K562 (cell line): Measurements from ENCODE around the gene GPATCH4. TPM values are rescaled to one million over a fixed set of nuclear protein-coding genes. Genes with fewer than 3 reads are reported as not detected.
A peak's percentile ranks its signal among the peaks of the same experiment; 100 is the strongest.

ENCODE experiments used
- GATAD2A ChIP-seq: fragments of 450-650 bp; IDR thresholded peaks from 2 replicates; pipeline ENCODE4 v1.6.1; 2017
- KAT8 ChIP-seq: fragments of 450-650 bp; IDR thresholded peaks from 2 replicates; pipeline ENCODE4 v1.6.1; 2016; ENCODE audit warnings: low read depth, mild to moderate bottlenecking
- MEF2A ChIP-seq: IDR thresholded peaks from 2 replicates; pipeline ENCODE4 v1.6.1; 2011; ENCODE audit warnings: low read depth, mild to moderate bottlenecking, low read length, moderate library complexity; ENCODE audit not compliant: control insufficient read depth
- MEF2D ChIP-seq: conservative IDR thresholded peaks from 2 replicates; pipeline ENCODE4 v1.6.1; 2016; ENCODE audit warnings: low read depth, missing genetic modification characterization, missing compliant biosample characterization
- NCOA2 ChIP-seq, 2 experiments: fragments of 450-650 bp; IDR thresholded peaks; 2 replicates each; pipeline ENCODE4 v1.6.1; 2018; ENCODE audit warnings: mild to moderate bottlenecking in 2 of 2, moderate library complexity in 1 of 2; ENCODE audit not compliant: partially characterized antibody in 2 of 2
- NR3C1 ChIP-seq: sonication (generic); formaldehyde crosslinking; IDR thresholded peaks from 2 replicates; pipeline ENCODE4 v1.8.1; 2022; ENCODE audit warnings: missing genetic modification reagents
- NR4A1 ChIP-seq, 2 experiments: fragments of 250-450 bp in 1 of 2; fragments of 450-650 bp in 1 of 2; sonication (Bioruptor Pico) in 1 of 2; IDR thresholded peaks; 2 replicates each; pipeline versions ENCODE4 v1.4.0 to v1.6.1; 2016 to 2020; ENCODE audit warnings: mild to moderate bottlenecking in 2 of 2, missing compliant biosample characterization in 1 of 2, missing genetic modification characterization in 1 of 2, moderate library complexity in 1 of 2
- RBM34 ChIP-seq: fragments of 200-400 bp; formaldehyde crosslinking; IDR thresholded peaks from 2 replicates; pipeline ENCODE4 v1.6.1; 2018; ENCODE audit warnings: low read length, borderline replicate concordance; ENCODE audit not compliant: insufficient read depth
- SMAD1 ChIP-seq: fragments of 150-350 bp; IDR thresholded peaks from 2 replicates; pipeline ENCODE4 v1.6.1; 2014; ENCODE audit warnings: low read length, low read depth; ENCODE audit not compliant: partially characterized antibody
- SMAD2 ChIP-seq: fragments of 150-350 bp; IDR thresholded peaks from 2 replicates; pipeline ENCODE4 v1.6.1; 2014; ENCODE audit warnings: low read depth, mild to moderate bottlenecking, low read length
- TAF15 ChIP-seq: fragments of 200-400 bp; formaldehyde crosslinking; IDR thresholded peaks from 2 replicates; pipeline ENCODE4 v1.6.1; 2017; ENCODE audit warnings: mild to moderate bottlenecking, low read depth, low read length, moderate library complexity
- ZNF347 ChIP-seq: fragments of 450-650 bp; formaldehyde crosslinking; IDR thresholded peaks from 2 replicates; pipeline ENCODE4 v1.4.0; 2020; ENCODE audit warnings: low read depth, mild to moderate bottlenecking, moderate library complexity
- ZNF830 ChIP-seq: fragments of 250-450 bp; sonication (Bioruptor Pico); IDR thresholded peaks from 2 replicates; pipeline ENCODE4 v1.5.0; 2021; ENCODE audit warnings: mild to moderate bottlenecking
- polyA plus RNA-seq, 8 experiments: library from polyadenylated mRNA; depleted of rRNA in 4 of 8; stranded (reverse) in 5 of 8; unstranded in 3 of 8; fragments of >200 nt; fragmentation: Nextera tagmentation in 2 of 8; fragmentation: Illumina TruSeq in 1 of 8; extraction: Ambion mirVana in 2 of 8; extraction: Trizol in 1 of 8; gene quantifications; 2 replicates each; pipeline versions ENCODE4 v1.2.1 to v1.2.3, GENCODE V29; 2011 to 2014; ENCODE audit warnings: inconsistent platforms in 1 of 8, missing spikeins in 1 of 8
- total RNA-seq, 7 experiments: library from RNA; depleted of rRNA in 6 of 7; stranded (reverse); fragments of >200 nt in 6 of 7; fragmentation: Illumina TruSeq in 2 of 7; extraction: Trizol in 2 of 7; gene quantifications; 2 replicates each; pipeline versions ENCODE4 v1.2.1 to v1.2.3, GENCODE V29; 2011 to 2021; ENCODE audit warnings: low replicate concordance in 1 of 7
- TF ChIP-seq, protein P1 (sequence below): fragments of 450-650 bp; formaldehyde crosslinking; IDR thresholded peaks from 2 replicates; pipeline ENCODE4 v1.4.0; 2022; ENCODE audit warnings: missing genetic modification characterization
- TF ChIP-seq, protein P2 (sequence below): fragments of 450-650 bp; IDR thresholded peaks from 2 replicates; pipeline ENCODE4 v1.6.1; 2016; ENCODE audit warnings: low read depth, mild to moderate bottlenecking, moderate library complexity
- TF ChIP-seq, protein P3 (sequence below): fragments of 250-450 bp; sonication (Bioruptor Pico); IDR thresholded peaks from 2 replicates; pipeline ENCODE4 v1.8.0; 2021; ENCODE audit warnings: mild to moderate bottlenecking, moderate library complexity
- TF ChIP-seq, protein P4 (sequence below), 2 experiments: fragments of 450-650 bp; IDR thresholded peaks; 2 replicates each; pipeline ENCODE4 v1.6.1; 2016
- TF ChIP-seq, protein P5 (sequence below): sonication (generic); formaldehyde crosslinking; IDR thresholded peaks from 2 replicates; pipeline ENCODE4 v1.8.1; 2022; ENCODE audit warnings: missing genetic modification reagents
- TF ChIP-seq, protein P6 (sequence below): fragments of 250-450 bp; sonication (Bioruptor Pico); IDR thresholded peaks from 2 replicates; pipeline ENCODE4 v1.8.0; 2022; ENCODE audit warnings: inconsistent platforms, mild to moderate bottlenecking, moderate library complexity, borderline replicate concordance

GPATCH4 gene
- total and polyA plus RNA-seq, 9 of the 15 experiments (the other 6 are each of a cell fraction or from before 2014, with no cell fraction given) = 43.7 to 105 (median 76.5) TPM

DNA sequence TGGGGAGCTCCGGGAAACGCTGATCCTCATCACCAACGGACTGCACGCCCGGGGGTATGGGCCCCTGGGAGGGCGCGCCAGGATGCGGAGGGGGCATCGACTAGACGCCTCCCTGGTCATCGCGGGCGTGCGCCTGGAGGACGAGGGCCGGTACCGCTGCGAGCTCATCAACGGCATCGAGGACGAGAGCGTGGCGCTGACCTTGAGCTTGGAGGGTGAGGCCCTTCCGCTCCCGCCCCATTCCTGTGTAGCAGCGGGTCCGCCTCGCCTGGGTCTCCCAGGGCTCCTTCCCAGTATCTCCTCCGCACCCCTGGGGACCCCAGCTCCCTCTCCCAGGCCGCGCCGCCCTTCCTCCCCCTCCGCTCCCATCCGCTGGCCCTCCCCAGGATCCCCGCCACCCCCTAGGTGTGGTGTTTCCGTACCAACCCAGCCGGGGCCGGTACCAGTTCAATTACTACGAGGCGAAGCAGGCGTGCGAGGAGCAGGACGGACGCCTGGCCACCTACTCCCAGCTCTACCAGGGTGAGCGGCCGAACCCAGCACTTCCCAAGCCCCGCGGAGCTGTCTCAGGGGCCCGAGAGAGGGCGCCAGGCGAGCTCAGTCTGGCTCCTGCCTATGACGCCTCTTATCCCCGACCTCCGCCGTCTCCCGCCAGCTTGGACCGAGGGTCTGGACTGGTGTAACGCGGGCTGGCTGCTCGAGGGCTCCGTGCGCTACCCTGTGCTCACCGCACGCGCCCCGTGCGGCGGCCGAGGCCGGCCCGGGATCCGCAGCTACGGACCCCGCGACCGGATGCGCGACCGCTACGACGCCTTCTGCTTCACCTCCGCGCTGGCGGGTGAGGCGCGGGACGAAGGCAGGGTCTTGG lies 22.9 kb upstream of the GPATCH4 start (continued):
- 0 out of 2 replicates have a peak, but pooled peaks have one; percentile 32 for TF ChIP-seq GATAD2A
- no peak for TF ChIP-seq ZNF347
- TF ChIP-seq TAF15 = no peak
- no peak for TF ChIP-seq NCOA2 (IDR thresholded peaks at IDR 0.05; ENCODE audit: partially characterized antibody in 2 of 2)
- TF ChIP-seq SMAD1 = no peak
- TF ChIP-seq, protein P1, sequence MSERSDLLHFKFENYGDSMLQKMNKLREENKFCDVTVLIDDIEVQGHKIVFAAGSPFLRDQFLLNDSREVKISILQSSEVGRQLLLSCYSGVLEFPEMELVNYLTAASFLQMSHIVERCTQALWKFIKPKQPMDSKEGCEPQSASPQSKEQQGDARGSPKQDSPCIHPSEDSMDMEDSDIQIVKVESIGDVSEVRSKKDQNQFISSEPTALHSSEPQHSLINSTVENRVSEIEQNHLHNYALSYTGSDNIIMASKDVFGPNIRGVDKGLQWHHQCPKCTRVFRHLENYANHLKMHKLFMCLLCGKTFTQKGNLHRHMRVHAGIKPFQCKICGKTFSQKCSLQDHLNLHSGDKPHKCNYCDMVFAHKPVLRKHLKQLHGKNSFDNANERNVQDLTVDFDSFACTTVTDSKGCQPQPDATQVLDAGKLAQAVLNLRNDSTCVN (CRISPR knock-in tag) = no peak
- TF ChIP-seq NR3C1 = no peak
- TF ChIP-seq, protein P2, sequence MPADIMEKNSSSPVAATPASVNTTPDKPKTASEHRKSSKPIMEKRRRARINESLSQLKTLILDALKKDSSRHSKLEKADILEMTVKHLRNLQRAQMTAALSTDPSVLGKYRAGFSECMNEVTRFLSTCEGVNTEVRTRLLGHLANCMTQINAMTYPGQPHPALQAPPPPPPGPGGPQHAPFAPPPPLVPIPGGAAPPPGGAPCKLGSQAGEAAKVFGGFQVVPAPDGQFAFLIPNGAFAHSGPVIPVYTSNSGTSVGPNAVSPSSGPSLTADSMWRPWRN = no peak
- TF ChIP-seq KAT8 = no peak
- no peak for TF ChIP-seq MEF2D (tag)
- no peak for TF ChIP-seq SMAD2
- no peak for TF ChIP-seq ZNF830 (CRISPR knock-in tag)
- TF ChIP-seq, protein P3, sequence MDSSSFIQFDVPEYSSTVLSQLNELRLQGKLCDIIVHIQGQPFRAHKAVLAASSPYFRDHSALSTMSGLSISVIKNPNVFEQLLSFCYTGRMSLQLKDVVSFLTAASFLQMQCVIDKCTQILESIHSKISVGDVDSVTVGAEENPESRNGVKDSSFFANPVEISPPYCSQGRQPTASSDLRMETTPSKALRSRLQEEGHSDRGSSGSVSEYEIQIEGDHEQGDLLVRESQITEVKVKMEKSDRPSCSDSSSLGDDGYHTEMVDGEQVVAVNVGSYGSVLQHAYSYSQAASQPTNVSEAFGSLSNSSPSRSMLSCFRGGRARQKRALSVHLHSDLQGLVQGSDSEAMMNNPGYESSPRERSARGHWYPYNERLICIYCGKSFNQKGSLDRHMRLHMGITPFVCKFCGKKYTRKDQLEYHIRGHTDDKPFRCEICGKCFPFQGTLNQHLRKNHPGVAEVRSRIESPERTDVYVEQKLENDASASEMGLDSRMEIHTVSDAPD (CRISPR knock-in tag) = no peak
- TF ChIP-seq, protein P4, sequence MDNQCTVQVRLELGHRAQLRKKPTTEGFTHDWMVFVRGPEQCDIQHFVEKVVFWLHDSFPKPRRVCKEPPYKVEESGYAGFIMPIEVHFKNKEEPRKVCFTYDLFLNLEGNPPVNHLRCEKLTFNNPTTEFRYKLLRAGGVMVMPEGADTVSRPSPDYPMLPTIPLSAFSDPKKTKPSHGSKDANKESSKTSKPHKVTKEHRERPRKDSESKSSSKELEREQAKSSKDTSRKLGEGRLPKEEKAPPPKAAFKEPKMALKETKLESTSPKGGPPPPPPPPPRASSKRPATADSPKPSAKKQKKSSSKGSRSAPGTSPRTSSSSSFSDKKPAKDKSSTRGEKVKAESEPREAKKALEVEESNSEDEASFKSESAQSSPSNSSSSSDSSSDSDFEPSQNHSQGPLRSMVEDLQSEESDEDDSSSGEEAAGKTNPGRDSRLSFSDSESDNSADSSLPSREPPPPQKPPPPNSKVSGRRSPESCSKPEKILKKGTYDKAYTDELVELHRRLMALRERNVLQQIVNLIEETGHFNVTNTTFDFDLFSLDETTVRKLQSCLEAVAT (IDR thresholded peaks at IDR 0.05) = peak in 1 of 2 experiments; percentile 43; a peak in 1 of 4 replicates
- TF ChIP-seq NR4A1 (CRISPR knock-in tag; IDR thresholded peaks at IDR 0.05) = no peak
- TF ChIP-seq NR4A1 (tag; IDR thresholded peaks at IDR 0.05) = no peak
- TF ChIP-seq RBM34 = no peak
- TF ChIP-seq, protein P5, sequence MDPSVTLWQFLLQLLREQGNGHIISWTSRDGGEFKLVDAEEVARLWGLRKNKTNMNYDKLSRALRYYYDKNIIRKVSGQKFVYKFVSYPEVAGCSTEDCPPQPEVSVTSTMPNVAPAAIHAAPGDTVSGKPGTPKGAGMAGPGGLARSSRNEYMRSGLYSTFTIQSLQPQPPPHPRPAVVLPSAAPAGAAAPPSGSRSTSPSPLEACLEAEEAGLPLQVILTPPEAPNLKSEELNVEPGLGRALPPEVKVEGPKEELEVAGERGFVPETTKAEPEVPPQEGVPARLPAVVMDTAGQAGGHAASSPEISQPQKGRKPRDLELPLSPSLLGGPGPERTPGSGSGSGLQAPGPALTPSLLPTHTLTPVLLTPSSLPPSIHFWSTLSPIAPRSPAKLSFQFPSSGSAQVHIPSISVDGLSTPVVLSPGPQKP = no peak
- no peak for TF ChIP-seq MEF2A
- TF ChIP-seq, protein P6, sequence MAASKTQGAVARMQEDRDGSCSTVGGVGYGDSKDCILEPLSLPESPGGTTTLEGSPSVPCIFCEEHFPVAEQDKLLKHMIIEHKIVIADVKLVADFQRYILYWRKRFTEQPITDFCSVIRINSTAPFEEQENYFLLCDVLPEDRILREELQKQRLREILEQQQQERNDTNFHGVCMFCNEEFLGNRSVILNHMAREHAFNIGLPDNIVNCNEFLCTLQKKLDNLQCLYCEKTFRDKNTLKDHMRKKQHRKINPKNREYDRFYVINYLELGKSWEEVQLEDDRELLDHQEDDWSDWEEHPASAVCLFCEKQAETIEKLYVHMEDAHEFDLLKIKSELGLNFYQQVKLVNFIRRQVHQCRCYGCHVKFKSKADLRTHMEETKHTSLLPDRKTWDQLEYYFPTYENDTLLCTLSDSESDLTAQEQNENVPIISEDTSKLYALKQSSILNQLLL (CRISPR knock-in tag) = no peak
